ENCODE data around the gene CTNNBIP1. TPM values are rescaled to one million over a fixed set of nuclear protein-coding genes. Genes with fewer than 3 reads are reported as not detected.

CTNNBIP1 gene
- total and polyA plus RNA-seq, 9 of the 15 experiments (the other 6 are each of a cell fraction or from before 2014, with no cell fraction given): 0.65 to 29.2 (median 14.7) TPM

DNA sequence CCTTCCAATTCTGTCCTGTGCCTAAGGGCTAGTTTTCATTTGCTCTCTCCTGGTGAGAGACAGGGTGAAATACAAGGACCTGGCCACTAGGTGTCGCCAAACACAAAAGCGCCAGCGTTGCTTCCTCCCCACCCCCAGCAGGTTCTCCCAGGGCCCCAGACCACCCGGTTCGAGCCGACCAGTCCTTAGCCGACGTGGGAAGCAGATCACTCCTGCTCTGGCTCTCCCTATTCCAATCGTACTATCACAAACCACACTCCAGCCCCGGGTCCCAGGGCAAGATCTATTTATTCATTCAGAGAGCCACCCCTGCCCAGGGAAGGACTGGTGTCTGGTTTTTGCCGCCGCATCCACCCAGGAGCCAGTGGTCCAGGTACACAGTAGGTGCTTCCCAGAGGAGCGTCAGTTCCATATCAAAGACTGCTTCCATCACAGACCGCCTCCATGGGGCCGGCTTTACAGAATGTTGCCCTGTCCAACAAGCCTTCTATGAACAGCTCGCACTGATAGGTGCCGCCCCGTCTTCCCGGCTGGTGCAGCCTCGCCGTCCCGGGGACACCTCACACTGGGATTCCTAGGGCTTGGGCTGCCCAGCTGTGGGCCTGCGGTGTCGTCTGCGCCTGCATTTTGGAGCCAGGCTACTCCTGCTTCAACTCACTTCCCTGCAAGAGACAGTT is 35.0 kb downstream of the CTNNBIP1 start (continued):
- peak; percentile 94 for TF ChIP-seq SMC3 (conservative IDR thresholded peaks at IDR 0.05; ENCODE audit: insufficient read depth, low read depth, low read length)
- peak; percentile 50 for TF ChIP-seq BRD9 (IDR thresholded peaks at IDR 0.05; ENCODE audit: low read depth, partially characterized antibody)
- peak; percentile 66 for TF ChIP-seq KLF16 (IDR thresholded peaks at IDR 0.05)
- TF ChIP-seq, protein P1, sequence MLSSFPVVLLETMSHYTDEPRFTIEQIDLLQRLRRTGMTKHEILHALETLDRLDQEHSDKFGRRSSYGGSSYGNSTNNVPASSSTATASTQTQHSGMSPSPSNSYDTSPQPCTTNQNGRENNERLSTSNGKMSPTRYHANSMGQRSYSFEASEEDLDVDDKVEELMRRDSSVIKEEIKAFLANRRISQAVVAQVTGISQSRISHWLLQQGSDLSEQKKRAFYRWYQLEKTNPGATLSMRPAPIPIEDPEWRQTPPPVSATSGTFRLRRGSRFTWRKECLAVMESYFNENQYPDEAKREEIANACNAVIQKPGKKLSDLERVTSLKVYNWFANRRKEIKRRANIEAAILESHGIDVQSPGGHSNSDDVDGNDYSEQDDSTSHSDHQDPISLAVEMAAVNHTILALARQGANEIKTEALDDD (IDR thresholded peaks at IDR 0.05): peak; percentile 14; the same call in 1 of the 2 replicates
- peak; percentile 82 for TF ChIP-seq RB1 (IDR thresholded peaks at IDR 0.05; ENCODE audit: low read depth)
- no peak for TF ChIP-seq ZSCAN29 (IDR thresholded peaks at IDR 0.05)

DNA sequence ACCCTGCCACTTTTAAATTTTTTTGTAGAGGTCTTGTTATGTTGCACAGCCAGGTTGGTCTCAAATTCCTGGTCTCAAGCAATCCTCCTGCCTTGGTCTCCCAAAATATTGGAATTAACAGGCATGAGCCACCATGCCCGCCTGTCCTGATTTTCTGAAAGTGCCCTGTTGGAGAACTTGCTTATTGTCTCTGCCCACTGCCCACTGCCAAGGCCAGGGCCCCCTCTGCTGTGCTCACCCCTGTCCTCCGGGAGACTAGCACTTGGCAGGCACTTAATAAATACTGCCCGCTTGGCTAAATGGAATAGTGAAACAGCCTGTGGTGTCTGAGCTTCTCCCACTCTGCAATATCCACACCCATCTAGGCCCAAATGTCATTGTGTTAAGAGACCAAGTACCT is 35.7 kb downstream of the CTNNBIP1 start:
- ChIA-PET CTCF (ENCODE audit: low intra/inter-chr PET ratio) (interaction anchor here (0.6 to 3.2 kb wide), 9 partner anchors 40 to 1900 kb away, joined by 3 to 31 read pairs (median 5); partner anchors contain the start of gene UBE4B), POLR2A (no interaction called here)
- Histone ChIP-seq H3K4me3 (no peak overlapping the region), H2AFZ (ENCODE audit: low read depth, low read length) (no peak overlapping the region), H4K20me1 (replicated peaks; ENCODE audit: control insufficient read depth, insufficient read depth, low read length) (0 out of 2 replicates have a peak, but pooled peaks cover 5% of the 10 kb centered on the region), H3K4me1 (replicated peaks in 1 of 2; ENCODE audit: control insufficient read depth in 2 of 2, insufficient read depth in 2 of 2, low read length in 2 of 2) (peaks cover 5 to 25% of the 10 kb centered on the region in 2 experiments; a peak in 4 of 5 replicates), H3K27me3 (ENCODE audit: control insufficient read depth in 2 of 2, insufficient read depth in 2 of 2, low read length in 2 of 2) (no peaks in the 10 kb centered on the region), H3K9me3 (replicated peaks; ENCODE audit: control insufficient read depth, insufficient read depth, low read depth, low read length) (no peaks in the 10 kb centered on the region), H3K36me3 (ENCODE audit: control insufficient read depth, insufficient read depth, low read length) (no peaks in the 10 kb centered on the region), H3K9ac (ENCODE audit: insufficient read depth in 1 of 2, low read depth in 2 of 2, low read length in 2 of 2) (peak overlapping the region in 1 of 2 experiments; percentile 8; a peak in 1 of 4 replicates), H3K27ac (ENCODE audit: extremely low read depth, low read depth, low read length) (no peak overlapping the region), H3K4me2 (ENCODE audit: insufficient read depth, low read length) (no peak overlapping the region), H3K79me2 (ENCODE audit: control insufficient read depth, insufficient read depth, low read length) (no peaks in the 10 kb centered on the region), H3K9me1 (ENCODE audit: control insufficient read depth, insufficient read depth, low read length) (no peaks in the 10 kb centered on the region)
- in situ Hi-C loops (cut with MboI) (loop anchor here (5.0 to 10.0 kb wide), 2 partner anchors 70 to 553 kb away; partner anchors contain the start of genes LZIC and NMNAT1), intact Hi-C loops (cut with micrococcal nuclease) (loop anchor here (1.0 to 2.0 kb wide), 3 partner anchors 36 to 554 kb away; partner anchors contain the start of genes CTNNBIP1, LZIC and NMNAT1)
- ATAC-seq: peak; percentile 14
- FAIRE-seq: no peak
- DNase-seq (ENCODE audit: extremely low read depth in 1 of 4, low spot score in 3 of 4): no peak
- WGBS (ENCODE audit: insufficient coverage, low coverage, missing lambda C conversion rate): 21% methylated on average over 3 of the region's 3 CpGs
- TF ChIP-seq CEBPG (CRISPR knock-in tag; IDR thresholded peaks at IDR 0.05): no peak
- no peak for TF ChIP-seq CEBPG (tag; conservative IDR thresholded peaks at IDR 0.05 in 1 of 2, IDR thresholded peaks at IDR 0.05 in 1 of 2)
- no TSS peak for BruUV-seq (replicated peaks)
